Stomach (tissue), 4 donors: ENCODE results near the gene CDNF.

Source experiments
- CTCF ChIP-seq, 7 experiments: fragments of 450-650 bp in 4 of 7; fragments of 200-600 bp in 3 of 7; sonication (generic) in 3 of 7; IDR thresholded peaks; one replicate each; pipeline ENCODE4 v1.5.1; 2016 to 2019; ENCODE audit warnings: antibody characterized with exemption in 7 of 7, control low read depth in 2 of 7, mild to moderate bottlenecking in 1 of 7
- EP300 ChIP-seq: sonication (generic); formaldehyde crosslinking; IDR thresholded peaks from one replicate; pipeline ENCODE4 v1.6.1; 2017; ENCODE audit warnings: antibody characterized with exemption
- POLR2A ChIP-seq, 4 donors: fragments of 450-650 bp; IDR thresholded peaks; one replicate each; pipeline ENCODE4 v1.6.1; 2016; ENCODE audit warnings: antibody characterized with exemption in 4 of 4, control low read depth in 2 of 4, mild to moderate bottlenecking in 1 of 4, moderate library complexity in 1 of 4

- TF ChIP-seq EP300 (no peak), CTCF (IDR thresholded peaks at IDR 0.05) (no peak), POLR2A (IDR thresholded peaks at IDR 0.05) (no peak)
Measured at GRCh38 chr10:14815681-14816080, 22.2 kb downstream of the CDNF start.
